ENCODE data around the gene RPS27L.

DNA sequence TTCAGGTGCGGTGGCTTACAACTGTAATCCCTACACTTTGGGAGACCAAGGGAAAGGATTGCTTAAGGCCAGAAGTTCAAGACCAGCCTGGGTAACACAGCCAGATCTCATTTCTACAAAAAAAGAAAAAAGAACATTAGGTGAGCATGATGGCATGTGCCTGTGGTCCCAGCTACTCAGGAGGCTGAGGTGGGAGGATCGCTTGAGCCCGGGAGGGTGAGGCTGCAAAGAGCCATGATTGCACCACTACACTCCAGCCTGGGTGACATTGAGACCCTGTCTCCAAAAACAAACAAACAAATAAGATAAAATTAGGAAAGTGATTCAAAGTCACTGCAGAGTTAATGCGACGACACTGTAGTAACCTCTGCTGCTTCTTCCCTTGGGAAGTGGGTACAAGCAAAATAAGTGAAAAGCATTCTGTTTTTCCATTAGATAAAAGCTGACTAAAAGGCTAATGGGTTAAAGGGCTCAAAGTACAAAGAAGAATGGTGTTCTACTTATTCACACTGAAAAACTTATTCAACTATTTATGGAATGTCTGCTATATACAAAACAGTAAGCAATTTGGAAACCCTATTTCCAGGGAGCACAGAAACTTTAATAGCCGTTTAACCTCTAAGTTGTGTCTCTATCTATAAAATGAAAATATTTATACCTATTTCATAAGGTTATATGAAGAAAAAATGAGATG, 8.0 kb upstream of the RPS27L start:
- TF ChIP-seq CTCF (IDR thresholded peaks at IDR 0.05; ENCODE audit: control extremely low read depth in 1 of 3, insufficient read depth in 1 of 3, low read depth in 1 of 3, low read length in 3 of 3) (no peak), CHD2 (IDR thresholded peaks at IDR 0.05; ENCODE audit: low read length) (no peak), POLR2A (IDR thresholded peaks at IDR 0.05; ENCODE audit: control extremely low read depth in 1 of 2, low read depth in 2 of 2, low read length in 2 of 2) (no peak), BACH1 (IDR thresholded peaks at IDR 0.05; ENCODE audit: low read length) (no peak), MAX (IDR thresholded peaks at IDR 0.05) (no peak), JUND (IDR thresholded peaks at IDR 0.05; ENCODE audit: low read length) (no peak), EZH2 (IDR thresholded peaks at IDR 0.05; ENCODE audit: low read depth, low read length, severe bottlenecking) (no peak), RAD21 (IDR thresholded peaks at IDR 0.05 in 1 of 2, conservative IDR thresholded peaks at IDR 0.05 in 1 of 2; ENCODE audit: low read depth in 2 of 2, low read length in 2 of 2) (no peak)
- TF ChIP-seq, protein P1, sequence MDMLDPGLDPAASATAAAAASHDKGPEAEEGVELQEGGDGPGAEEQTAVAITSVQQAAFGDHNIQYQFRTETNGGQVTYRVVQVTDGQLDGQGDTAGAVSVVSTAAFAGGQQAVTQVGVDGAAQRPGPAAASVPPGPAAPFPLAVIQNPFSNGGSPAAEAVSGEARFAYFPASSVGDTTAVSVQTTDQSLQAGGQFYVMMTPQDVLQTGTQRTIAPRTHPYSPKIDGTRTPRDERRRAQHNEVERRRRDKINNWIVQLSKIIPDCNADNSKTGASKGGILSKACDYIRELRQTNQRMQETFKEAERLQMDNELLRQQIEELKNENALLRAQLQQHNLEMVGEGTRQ (IDR thresholded peaks at IDR 0.05; ENCODE audit: low read length), result no peak

Data from H1 (cell line).